HUES6 (cell line): ENCODE data around the gene BTBD9.

ENCODE experiments used
- H3K27ac ChIP-seq: 2 replicates; pipeline ENCODE4 v1.7.0; 2013; ENCODE audit warnings: low read depth, mild to moderate bottlenecking, low read length, inconsistent platforms
- H3K27me3 ChIP-seq: 2 replicates; pipeline ENCODE4 v1.6.1; 2013; ENCODE audit warnings: low read length; ENCODE audit not compliant: control insufficient read depth, insufficient read depth
- H3K36me3 ChIP-seq: 2 replicates; pipeline ENCODE4 v1.6.1; 2013; ENCODE audit warnings: low read length; ENCODE audit not compliant: control insufficient read depth, insufficient read depth
- H3K4me1 ChIP-seq: 2 replicates; pipeline ENCODE4 v1.6.1; 2013; ENCODE audit warnings: low read length; ENCODE audit not compliant: control insufficient read depth, insufficient read depth
- H3K4me3 ChIP-seq: 2 replicates; pipeline ENCODE4 v1.5.1; 2013; ENCODE audit warnings: low read depth, low read length
- H3K9ac ChIP-seq: one replicate; pipeline ENCODE4 v1.6.1; 2013; ENCODE audit warnings: mild to moderate bottlenecking, low read length
- H3K9me3 ChIP-seq: 2 replicates; pipeline ENCODE4 v1.6.1; 2013; ENCODE audit warnings: low read depth, low read length; ENCODE audit not compliant: control insufficient read depth, insufficient read depth

The BTBD9 gene

GRCh38 chr6:38161331-38161730 is 478.4 kb downstream of the BTBD9 start:
- H3K36me3 ChIP-seq: no peaks in the 10 kb centered on the region

GRCh38 chr6:38160831-38161230 is 478.9 kb downstream of the BTBD9 start:
- Histone ChIP-seq H3K4me3 (no peak overlapping the region), H3K36me3 (no peaks in the 10 kb centered on the region), H3K4me1 (no peaks in the 10 kb centered on the region), H3K27ac (no peak overlapping the region), H3K9ac (no peak overlapping the region), H3K27me3 (no peaks in the 10 kb centered on the region), H3K9me3 (no peaks in the 10 kb centered on the region)

More at GRCh38 chr6:38161331-38161730, 478.4 kb downstream of the BTBD9 start:
- Histone ChIP-seq H3K9me3 (no peaks in the 10 kb centered on the region), H3K27ac (no peak overlapping the region), H3K4me3 (no peak overlapping the region), H3K9ac (no peak overlapping the region), H3K27me3 (no peaks in the 10 kb centered on the region), H3K4me1 (no peaks in the 10 kb centered on the region)

GRCh38 chr6:38159596-38159995 is 480.1 kb downstream of the BTBD9 start:
- H3K4me1 ChIP-seq: no peaks in the 10 kb centered on the region; the same call in 1 of the 2 replicates
- no peaks in the 10 kb centered on the region for H3K36me3 ChIP-seq
- H3K9me3 ChIP-seq: no peaks in the 10 kb centered on the region
- no peaks in the 10 kb centered on the region for H3K27me3 ChIP-seq
- H3K4me3 ChIP-seq: no peak overlapping the region
- H3K9ac ChIP-seq: no peak overlapping the region
- H3K27ac ChIP-seq: no peak overlapping the region

GRCh38 chr6:38158762-38159350 is 480.9 kb downstream of the BTBD9 start:
- H3K4me3 ChIP-seq: no peak overlapping the region
- H3K9ac ChIP-seq: no peak overlapping the region
- H3K4me1 ChIP-seq: no peaks in the 10 kb centered on the region; the same call in 1 of the 2 replicates
- no peak overlapping the region for H3K27ac ChIP-seq
- no peaks in the 10 kb centered on the region for H3K36me3 ChIP-seq
- no peaks in the 10 kb centered on the region for H3K27me3 ChIP-seq
- H3K9me3 ChIP-seq: no peaks in the 10 kb centered on the region

GRCh38 chr6:38157905-38158304 is 481.8 kb downstream of the BTBD9 start:
- no peaks in the 10 kb centered on the region for H3K9me3 ChIP-seq
- no peaks in the 10 kb centered on the region for H3K27me3 ChIP-seq
- no peak overlapping the region for H3K9ac ChIP-seq
- no peaks in the 10 kb centered on the region; the same call in 1 of the 2 replicates for H3K4me1 ChIP-seq
- H3K27ac ChIP-seq: no peak overlapping the region
- no peak overlapping the region for H3K4me3 ChIP-seq
- H3K36me3 ChIP-seq: no peaks in the 10 kb centered on the region

- Histone ChIP-seq H3K9me3 (no peaks in the 10 kb centered on the region), H3K27ac (no peak overlapping the region), H3K9ac (no peak overlapping the region), H3K27me3 (no peaks in the 10 kb centered on the region), H3K4me3 (no peak overlapping the region), H3K36me3 (no peaks in the 10 kb centered on the region), H3K4me1 (no peaks in the 10 kb centered on the region; the same call in 1 of the 2 replicates)
These were observed 482.7 kb downstream of the BTBD9 start for GRCh38 chr6:38156818-38157565.

GRCh38 chr6:38155621-38156204 is 484.0 kb downstream of the BTBD9 start:
- H3K27me3 ChIP-seq: no peaks in the 10 kb centered on the region
- H3K4me3 ChIP-seq: no peak overlapping the region
- no peak overlapping the region for H3K9ac ChIP-seq
- no peaks in the 10 kb centered on the region for H3K9me3 ChIP-seq
- H3K4me1 ChIP-seq: no peaks in the 10 kb centered on the region; the same call in 1 of the 2 replicates
- no peak overlapping the region for H3K27ac ChIP-seq
- H3K36me3 ChIP-seq: no peaks in the 10 kb centered on the region

- Histone ChIP-seq H3K27me3 (no peaks in the 10 kb centered on the region), H3K9ac (no peak overlapping the region), H3K36me3 (no peaks in the 10 kb centered on the region), H3K27ac (no peak overlapping the region), H3K9me3 (no peaks in the 10 kb centered on the region), H3K4me3 (no peak overlapping the region), H3K4me1 (no peaks in the 10 kb centered on the region; the same call in 1 of the 2 replicates)
These were observed 484.6 kb downstream of the BTBD9 start for GRCh38 chr6:38155144-38155543.

- H3K36me3 ChIP-seq: no peaks in the 10 kb centered on the region
- no peaks in the 10 kb centered on the region for H3K9me3 ChIP-seq
- H3K4me3 ChIP-seq: no peak overlapping the region
- H3K27ac ChIP-seq: no peak overlapping the region
- no peak overlapping the region for H3K9ac ChIP-seq
- H3K27me3 ChIP-seq: no peaks in the 10 kb centered on the region
- no peaks in the 10 kb centered on the region; the same call in 1 of the 2 replicates for H3K4me1 ChIP-seq
These were observed 485.0 kb downstream of the BTBD9 start for GRCh38 chr6:38154731-38155130.

- Histone ChIP-seq H3K27ac (no peak overlapping the region), H3K27me3 (no peaks in the 10 kb centered on the region), H3K9me3 (no peaks in the 10 kb centered on the region), H3K4me3 (no peak overlapping the region), H3K9ac (no peak overlapping the region), H3K4me1 (peaks cover 7% of the 10 kb centered on the region; the same call in 1 of the 2 replicates), H3K36me3 (no peaks in the 10 kb centered on the region)
These were observed 485.9 kb downstream of the BTBD9 start for GRCh38 chr6:38153798-38154345.
